ENCODE data around the gene MALRD1.

- no peak for TF ChIP-seq POLR2AphosphoS5 (IDR thresholded peaks at IDR 0.05; ENCODE audit: low read depth, low read length)
- no peak for TF ChIP-seq TAF1 (IDR thresholded peaks at IDR 0.05; ENCODE audit: borderline replicate concordance, insufficient read depth, low read length)
- no peak for TF ChIP-seq SIN3A (IDR thresholded peaks at IDR 0.05; ENCODE audit: borderline replicate concordance, insufficient read depth, low read length)
Measured at GRCh38 chr10:19777806-19778205, 729.2 kb downstream of the MALRD1 start.

Measured in PFSK-1 (cell line).